Erythroblast (primary cell): ENCODE results near the gene TUBB4B.

Experiments used
- GATA1 ChIP-seq: IDR thresholded peaks from 2 replicates; pipeline ENCODE4 v1.6.1; 2011; ENCODE audit warnings: low read depth, mild to moderate bottlenecking, control low read depth, low read length, moderate library complexity
- POLR2A ChIP-seq: IDR thresholded peaks from 2 replicates; pipeline ENCODE4 v1.6.1; 2011; ENCODE audit warnings: mild to moderate bottlenecking, low read length

- no peak for TF ChIP-seq POLR2A
- no peak for TF ChIP-seq GATA1
Measured at GRCh38 chr9:137224830-137225694, 16.0 kb upstream of the TUBB4B start, which contains the start of gene CYSRT1.
